Activated CD8-positive, alpha-beta T cell treated with anti-CD3 and anti-CD28 coated beads for 36 hours (primary cell): ENCODE measurements around the gene EML5. TPM values are rescaled to one million over a fixed set of nuclear protein-coding genes. Genes with fewer than 3 reads are reported as not detected.
A peak's percentile ranks its signal among the peaks of the same experiment; 100 is the strongest.

Source experiments
- ATAC-seq: fragments of 200-7000 bp; cut with Tn5 transposase; one replicate; pipeline ENCODE4 v1.10.0; 2021; ENCODE audit warnings: mild to moderate bottlenecking, moderate library complexity
- CTCF ChIA-PET: fragments of 350-600 bp; sonication (Branson Sonifier 250); formaldehyde crosslinking; loops from one replicate; lab custom pipeline; 2021; ENCODE audit warnings: antibody characterized with exemption; lab: Charles Lee
- POLR2A ChIA-PET: fragments of 350-600 bp; sonication (Branson Sonifier 250); formaldehyde crosslinking; loops from one replicate; lab custom pipeline; 2021; ENCODE audit warnings: antibody characterized with exemption; lab: Charles Lee
- DNase-seq: peaks from one replicate; pipeline ENCODE4 v3.0.0-alpha.2; 2020
- H3K27ac Mint-ChIP-seq: one replicate; pipeline ENCODE4 v1.8.0; 2021; ENCODE audit warnings: mild to moderate bottlenecking, mixed read lengths
- H3K27me3 Mint-ChIP-seq: one replicate; pipeline ENCODE4 v1.8.0; 2021; ENCODE audit warnings: mixed read lengths
- H3K36me3 Mint-ChIP-seq: one replicate; pipeline ENCODE4 v1.8.0; 2021; ENCODE audit warnings: low read depth, mixed read lengths
- H3K4me1 Mint-ChIP-seq: one replicate; pipeline ENCODE4 v1.8.0; 2021; ENCODE audit warnings: low read depth, mixed read lengths
- H3K4me3 Mint-ChIP-seq: one replicate; pipeline ENCODE4 v1.8.0; 2021; ENCODE audit warnings: mild to moderate bottlenecking, moderate library complexity, mixed read lengths
- H3K9me3 Mint-ChIP-seq: one replicate; pipeline ENCODE4 v1.8.0; 2021; ENCODE audit warnings: mixed read lengths
- CTCF ChIP-seq: fragments of 200-600 bp; IDR thresholded peaks from one replicate; pipeline ENCODE4 v1.8.0; 2022; ENCODE audit warnings: antibody characterized with exemption, mild to moderate bottlenecking
- intact Hi-C: fragments of 100-400 bp; cut with micrococcal nuclease; formaldehyde crosslinking; loops from one replicate; pipeline ENCODE4 v1.10.0; 2022
- total RNA-seq, 2 experiments: library from RNA; stranded (reverse); gene quantifications; one replicate each; pipeline ENCODE4 v1.2.3, GENCODE V29; 2021

The EML5 gene
- total RNA-seq, 2 experiments from 2014 or later, result 2.7 to 3.8 TPM

GRCh38 chr14:88599326-88599725 is 193.4 kb downstream of the EML5 start:
- CTCF ChIA-PET, result interaction anchor here (0.7 to 0.8 kb wide), 2 partner anchors 14 to 214 kb away, joined by 3 read pairs; no protein-coding TSS in a partner anchor
- intact Hi-C loops, result no loop called here
- H3K4me3 Mint-ChIP-seq, result no peak overlapping the region
- no peak for DNase-seq
- peaks cover 47% of the 10 kb centered on the region for H3K36me3 Mint-ChIP-seq
- peak overlapping the region; percentile 81 for H3K27ac Mint-ChIP-seq
- no peaks in the 10 kb centered on the region for H3K9me3 Mint-ChIP-seq
- ATAC-seq, result no peak
- peaks cover 26% of the 10 kb centered on the region for H3K4me1 Mint-ChIP-seq
- POLR2A ChIA-PET, result interaction anchor here (0.7 to 1.3 kb wide), 3 partner anchors 14 to 36 kb away, joined by 3 to 6 read pairs (median 3); partner anchors contain the start of gene ZC3H14
- no peaks in the 10 kb centered on the region for H3K27me3 Mint-ChIP-seq
- TF ChIP-seq CTCF, result no peak

GRCh38 chr14:88598097-88598675 is 194.6 kb downstream of the EML5 start:
- intact Hi-C loops, result no loop called here
- Mint-ChIP-seq H3K4me3 (no peak overlapping the region), H3K27ac (no peak overlapping the region), H3K9me3 (no peaks in the 10 kb centered on the region), H3K36me3 (peaks cover 39% of the 10 kb centered on the region), H3K27me3 (no peaks in the 10 kb centered on the region), H3K4me1 (peaks cover 26% of the 10 kb centered on the region)
- no peak for TF ChIP-seq CTCF
- POLR2A ChIA-PET, result no interaction called here
- ATAC-seq (no peak), DNase-seq (peak; percentile 32)
- CTCF ChIA-PET, result no interaction called here

- H3K4me3 Mint-ChIP-seq, result no peak overlapping the region
- ChIA-PET CTCF (no interaction called here), POLR2A (no interaction called here)
- DNase-seq (no peak), ATAC-seq (no peak)
- H3K4me1 Mint-ChIP-seq, result peaks cover 26% of the 10 kb centered on the region
- H3K9me3 Mint-ChIP-seq, result no peaks in the 10 kb centered on the region
- H3K36me3 Mint-ChIP-seq, result peaks cover 38% of the 10 kb centered on the region
- no peaks in the 10 kb centered on the region for H3K27me3 Mint-ChIP-seq
- H3K27ac Mint-ChIP-seq, result no peak overlapping the region
- intact Hi-C loops, result no loop called here
- no peak for TF ChIP-seq CTCF
Measured at GRCh38 chr14:88597601-88598000, 195.2 kb downstream of the EML5 start.

GRCh38 chr14:88597038-88597437 is 195.7 kb downstream of the EML5 start:
- Mint-ChIP-seq H3K27me3 (no peaks in the 10 kb centered on the region), H3K9me3 (no peaks in the 10 kb centered on the region), H3K4me1 (peaks cover 26% of the 10 kb centered on the region), H3K27ac (no peak overlapping the region), H3K4me3 (no peak overlapping the region), H3K36me3 (peaks cover 36% of the 10 kb centered on the region)
- ChIA-PET CTCF (no interaction called here), POLR2A (interaction anchor here (1.7 kb wide), 1 partner anchor 22 kb away, joined by 3 read pairs; no protein-coding TSS in a partner anchor)
- no peak for TF ChIP-seq CTCF
- ATAC-seq (no peak), DNase-seq (no peak)
- intact Hi-C loops, result no loop called here

- no peak for TF ChIP-seq CTCF
- H3K27ac Mint-ChIP-seq, result no peak overlapping the region
- POLR2A ChIA-PET, result no interaction called here
- intact Hi-C loops, result no loop called here
- no peaks in the 10 kb centered on the region for H3K9me3 Mint-ChIP-seq
- peaks cover 32% of the 10 kb centered on the region for H3K36me3 Mint-ChIP-seq
- CTCF ChIA-PET, result no interaction called here
- no peaks in the 10 kb centered on the region for H3K4me1 Mint-ChIP-seq
- no peaks in the 10 kb centered on the region for H3K27me3 Mint-ChIP-seq
- no peak overlapping the region for H3K4me3 Mint-ChIP-seq
- no peak for DNase-seq
- ATAC-seq, result no peak
Measured at GRCh38 chr14:88592031-88592430, 200.7 kb downstream of the EML5 start.
